CD4-positive, alpha-beta T cell treated with Interferon alpha-2 for 1 hour (primary cell): ENCODE measurements around the gene ISG20.

ENCODE experiments used
- DNase-seq, 2 donors: peaks; one replicate each; pipeline ENCODE4 v3.0.0-alpha.2; 2020 to 2022

The ISG20 gene

DNA sequence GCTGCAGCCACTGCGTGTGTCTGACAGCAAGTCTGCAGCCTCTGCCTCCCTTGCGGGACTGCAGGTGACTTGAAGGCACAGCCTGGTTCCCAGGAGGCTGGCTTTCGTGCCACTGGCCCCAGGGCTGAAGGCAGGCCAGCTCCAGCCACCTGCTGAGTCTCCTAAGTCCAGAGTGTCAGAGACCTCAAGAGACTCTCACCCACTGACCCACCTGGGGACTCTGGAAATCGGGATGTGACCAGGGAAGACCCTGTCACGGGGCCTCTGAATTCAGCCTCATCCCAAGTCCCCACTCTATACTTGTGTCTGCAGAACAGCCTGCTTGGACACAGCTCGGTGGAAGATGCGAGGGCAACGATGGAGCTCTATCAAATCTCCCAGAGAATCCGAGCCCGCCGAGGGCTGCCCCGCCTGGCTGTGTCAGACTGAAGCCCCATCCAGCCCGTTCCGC is 16.3 kb downstream of the ISG20 start:
- DNase-seq, result no peak

DNA sequence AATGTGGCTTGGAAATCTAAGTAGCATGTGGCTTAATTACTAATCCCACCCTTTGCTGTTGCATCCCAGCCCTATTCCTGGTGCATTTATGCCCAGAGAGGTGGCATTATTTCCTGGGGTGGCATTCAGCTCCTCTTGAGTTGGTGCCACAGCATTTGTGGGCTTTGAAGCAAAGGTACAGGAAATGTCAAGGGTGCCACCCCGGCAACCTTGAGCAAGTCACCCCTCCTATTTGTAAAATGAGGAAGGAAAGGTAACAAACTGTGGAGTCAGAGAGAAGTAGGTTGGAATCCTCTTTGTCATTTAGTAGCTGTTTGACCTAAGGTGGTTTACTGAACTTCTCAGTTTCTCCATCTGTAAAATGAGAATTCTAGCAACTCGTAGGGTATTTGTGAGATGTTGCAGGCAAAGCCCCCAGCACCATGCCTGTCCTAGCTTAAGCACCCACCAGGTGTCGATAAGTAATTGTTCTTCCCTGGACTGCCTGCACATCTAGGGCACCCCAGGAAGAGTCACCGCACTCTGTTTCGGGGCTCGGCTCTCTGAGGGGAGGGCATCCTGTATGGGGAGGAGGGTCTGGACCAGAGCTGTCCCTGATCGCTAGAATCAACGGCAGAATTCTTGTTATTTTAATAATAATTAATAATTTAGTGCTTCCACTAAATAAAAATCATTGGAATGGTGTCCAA is 17.1 kb downstream of the ISG20 start:
- peak in 1 of 2 donors; percentile 35 for DNase-seq

DNA sequence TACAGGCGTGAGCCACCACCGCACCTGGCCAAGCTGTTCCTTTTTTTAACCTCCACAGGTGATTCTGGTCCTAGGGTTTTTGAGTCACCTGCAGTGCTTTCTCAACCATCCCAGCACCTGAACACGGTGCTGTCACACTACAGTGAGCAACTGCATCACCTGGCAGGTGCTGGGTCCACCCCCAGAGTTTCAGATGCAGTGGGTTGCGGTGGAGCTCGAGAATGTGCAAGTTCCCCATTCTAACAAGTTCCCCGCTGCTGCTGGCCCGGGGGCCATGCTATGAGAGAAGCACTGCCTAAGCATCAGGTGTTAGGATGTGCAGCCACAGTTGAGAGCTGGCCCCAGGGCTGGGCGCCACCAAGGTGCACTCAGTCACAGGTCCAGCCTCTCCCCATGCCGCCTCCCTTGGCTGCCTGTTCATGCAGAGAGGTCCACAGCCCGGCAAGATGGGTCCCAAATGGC is 18.0 kb downstream of the ISG20 start:
- DNase-seq, result peak; percentile 24 to 77

DNA sequence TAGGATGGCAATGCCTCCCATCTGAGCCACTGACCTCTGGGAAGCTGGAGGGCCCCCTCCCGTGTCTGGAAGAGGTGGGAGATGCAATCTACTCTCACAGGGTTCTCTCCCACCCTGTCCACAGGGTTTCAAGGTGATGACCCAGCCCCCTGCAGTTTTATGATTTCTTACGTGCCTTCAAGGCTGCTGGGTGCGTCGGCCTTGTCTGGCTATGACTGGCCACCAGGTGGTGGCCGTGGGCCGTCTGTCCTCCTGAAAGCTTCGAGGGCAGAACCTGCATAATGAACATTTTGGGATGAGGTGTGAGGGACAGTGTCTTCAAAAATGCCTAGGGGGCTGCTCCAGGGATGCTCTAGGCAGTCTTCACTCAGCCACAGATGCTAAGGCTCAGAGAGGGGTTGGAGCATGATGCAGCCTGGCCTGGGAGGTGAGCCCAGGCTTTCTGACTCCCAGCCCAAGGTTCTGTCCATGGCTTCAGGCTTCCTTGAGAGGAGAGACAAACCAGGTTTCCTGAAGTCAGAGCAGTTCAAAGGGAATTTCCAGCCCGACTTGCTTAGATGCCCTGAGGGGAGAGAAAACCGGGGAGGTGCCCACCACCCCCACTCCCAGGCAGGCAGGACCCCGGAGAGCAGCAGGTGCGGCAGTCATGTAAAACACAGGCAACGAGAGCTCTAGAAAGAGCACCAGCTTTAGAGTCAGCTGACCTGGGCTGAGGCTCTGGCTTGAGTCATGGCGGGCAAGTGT is 18.7 kb downstream of the ISG20 start:
- DNase-seq, result peak in 1 of 2 donors; percentile 23

DNA sequence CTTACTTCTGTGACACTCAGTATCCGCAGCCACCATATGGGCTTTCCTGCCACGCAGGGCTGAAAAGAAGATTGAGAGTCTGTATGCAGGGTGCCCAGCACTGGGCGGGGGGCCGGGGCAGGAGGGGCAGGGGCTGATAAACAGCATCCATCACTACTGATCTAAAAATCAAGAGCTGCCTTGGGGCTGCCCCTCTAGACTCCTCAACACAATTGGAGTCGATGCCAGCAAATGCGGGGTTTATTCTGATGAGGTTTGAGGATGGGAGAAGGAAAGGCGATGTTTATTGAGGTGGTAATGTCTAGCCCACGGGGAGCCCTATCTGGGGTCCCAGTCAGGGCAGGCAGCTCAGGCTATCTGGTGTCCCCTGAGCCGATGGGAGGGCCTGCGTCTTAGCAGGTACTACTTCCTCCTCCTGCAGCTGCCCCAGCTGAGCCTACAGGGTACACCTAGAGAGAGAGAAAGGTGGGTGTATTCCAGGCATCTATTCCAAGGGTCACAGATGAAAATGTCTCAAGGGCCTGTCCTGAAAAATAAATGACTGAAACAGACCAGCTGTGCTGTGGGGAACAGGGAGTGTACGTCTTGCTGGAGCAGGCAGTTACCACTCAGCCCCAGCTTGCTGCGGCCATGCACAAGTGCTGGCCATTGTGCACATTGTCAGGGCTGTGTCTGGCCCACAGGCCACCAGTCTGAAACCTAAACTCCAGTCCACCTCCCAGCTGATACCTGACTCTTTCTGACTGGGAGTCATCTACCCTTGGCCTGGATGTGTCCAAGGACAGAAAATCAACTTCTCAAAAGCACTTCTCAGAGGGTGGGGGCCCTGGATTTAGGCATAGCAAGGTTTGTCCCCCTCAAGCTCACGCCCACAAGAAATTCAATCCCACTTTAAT is 19.5 kb downstream of the ISG20 start:
- DNase-seq, result peak in 1 of 2 donors; percentile 9

DNA sequence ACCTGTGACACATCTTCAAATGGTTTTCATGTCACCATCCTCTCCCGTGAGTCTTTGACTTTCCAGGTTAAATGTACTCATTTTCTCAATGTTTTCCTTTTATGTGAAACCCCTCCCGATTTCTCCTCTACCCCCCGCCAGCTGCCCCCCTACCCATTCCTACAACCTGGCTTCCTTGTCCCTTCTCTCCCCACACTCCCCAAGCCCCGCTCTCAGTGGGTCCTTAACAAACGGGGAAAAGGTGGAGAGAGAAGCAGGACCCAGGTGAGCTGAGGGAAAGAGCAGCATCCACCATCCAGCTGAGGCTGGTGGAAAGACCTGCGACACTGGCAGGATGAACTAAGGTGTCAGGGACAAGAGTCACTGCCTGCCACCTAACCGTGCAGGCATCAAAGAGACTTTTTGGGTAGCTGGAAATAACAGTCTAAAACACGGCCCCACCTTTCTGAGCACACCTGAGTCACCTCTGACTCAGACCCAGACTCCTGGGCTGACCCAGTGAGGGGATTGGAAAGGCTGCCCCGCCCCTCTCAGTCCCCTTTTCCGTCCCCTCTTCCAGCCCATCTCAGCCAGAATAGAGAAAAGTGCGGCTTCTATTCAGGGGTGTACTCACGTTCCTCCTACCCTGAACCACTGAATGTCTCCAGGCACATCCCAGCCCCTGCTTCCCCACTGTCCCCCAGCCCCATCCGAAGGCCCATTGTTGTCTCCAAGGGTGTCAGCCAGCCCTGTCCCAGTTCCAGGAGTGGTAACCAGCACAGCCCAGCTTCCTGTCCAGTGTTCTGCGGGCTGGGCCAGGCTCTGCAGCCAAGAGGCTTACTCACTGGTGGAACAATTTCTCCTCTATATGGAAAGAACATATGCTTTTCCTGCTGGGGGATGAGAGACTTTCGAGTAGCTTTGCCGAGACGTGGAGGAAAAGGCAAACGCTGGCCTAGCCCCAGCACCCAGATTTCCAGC is 20.4 kb downstream of the ISG20 start:
- peak in 1 of 2 donors; percentile 10 for DNase-seq

DNA sequence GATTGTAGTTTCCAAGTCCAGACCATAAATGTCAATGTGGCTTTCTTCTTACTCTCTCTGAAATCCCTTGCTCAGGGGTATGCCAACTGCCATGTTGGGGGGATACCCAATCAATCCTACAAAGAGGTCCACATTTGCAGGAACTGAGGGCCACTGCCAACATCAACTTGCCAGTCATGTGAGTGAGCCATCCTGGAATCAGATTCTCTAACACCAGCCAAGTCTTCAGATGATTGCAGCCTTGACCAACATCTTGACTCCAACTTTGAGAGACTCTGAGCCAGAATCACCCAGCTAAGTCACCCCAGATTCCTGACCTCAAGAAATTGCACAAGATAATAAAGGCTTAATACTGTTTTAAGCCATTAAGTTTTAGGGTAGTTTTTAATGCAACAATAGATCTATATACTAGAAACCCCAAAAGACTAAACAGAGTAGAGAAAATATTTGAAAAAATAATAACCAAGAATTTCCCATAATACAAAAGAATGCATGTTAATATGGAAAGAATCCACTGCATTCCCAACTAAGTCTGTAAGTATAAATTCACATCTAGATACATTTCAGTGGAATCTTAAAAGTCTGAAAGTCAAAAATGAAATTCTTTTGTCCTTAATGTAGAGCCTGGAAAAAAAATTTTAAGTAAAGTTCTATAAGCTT is 22.4 kb downstream of the ISG20 start:
- no peak for DNase-seq

DNA sequence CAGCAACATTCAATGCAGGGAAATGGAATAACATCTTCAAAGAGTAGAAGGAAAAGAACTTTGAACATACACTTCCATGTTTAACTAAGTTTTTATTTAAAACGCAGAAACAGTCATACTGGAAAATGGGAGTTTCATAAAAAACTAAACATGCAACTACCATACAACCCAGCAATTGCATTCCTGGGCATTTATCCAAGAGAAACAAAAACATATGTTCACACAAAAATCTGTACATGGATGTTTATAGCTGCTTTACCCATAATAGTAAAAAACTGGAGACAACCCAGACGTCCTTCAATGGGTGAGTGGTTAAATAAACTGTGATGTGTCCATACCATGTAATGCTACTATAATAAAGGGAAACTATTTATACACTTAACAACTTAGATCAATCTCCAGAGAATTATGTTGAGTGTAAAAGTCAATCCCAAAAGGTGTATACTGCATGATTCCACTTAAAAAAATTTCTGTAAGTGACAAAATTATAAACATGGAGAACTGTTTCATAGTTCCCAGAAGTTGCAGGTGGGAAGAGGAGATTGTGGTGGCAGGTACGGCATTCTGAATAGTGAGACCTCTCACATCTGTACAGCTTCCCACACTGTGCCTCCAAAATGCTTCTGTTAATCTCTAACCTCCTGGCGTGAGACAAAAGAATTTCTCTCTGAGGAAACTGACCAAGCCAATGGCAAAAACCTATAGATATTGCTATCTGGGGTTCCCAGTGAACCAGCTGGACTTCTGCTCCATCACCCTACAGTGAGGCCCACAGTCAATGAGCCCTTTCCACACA is 23.1 kb downstream of the ISG20 start:
- no peak for DNase-seq

DNA sequence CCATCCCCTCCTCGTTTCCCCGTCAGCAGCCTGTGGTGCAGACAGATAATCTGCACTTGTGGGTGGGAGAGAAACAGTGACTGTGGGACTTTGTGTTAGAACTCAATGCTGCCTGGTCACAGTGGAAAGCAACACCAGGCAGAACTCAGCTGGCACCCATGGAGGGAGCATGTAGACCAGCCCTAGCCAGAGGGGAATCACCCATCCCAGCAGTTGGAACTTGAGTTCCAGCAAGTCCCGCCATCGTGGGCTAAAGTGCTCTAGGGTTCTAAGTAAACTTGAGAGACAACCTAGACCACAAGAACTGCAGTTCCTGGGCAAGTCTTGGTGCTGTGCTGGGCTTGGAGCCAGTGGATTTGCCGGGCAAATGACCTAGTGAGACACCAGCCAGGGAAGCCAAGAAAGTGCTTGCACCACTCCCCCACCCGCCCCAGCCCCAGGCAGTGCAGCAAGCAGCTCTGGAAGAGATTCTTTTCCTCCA is 24.4 kb downstream of the ISG20 start:
- no peak for DNase-seq

DNA sequence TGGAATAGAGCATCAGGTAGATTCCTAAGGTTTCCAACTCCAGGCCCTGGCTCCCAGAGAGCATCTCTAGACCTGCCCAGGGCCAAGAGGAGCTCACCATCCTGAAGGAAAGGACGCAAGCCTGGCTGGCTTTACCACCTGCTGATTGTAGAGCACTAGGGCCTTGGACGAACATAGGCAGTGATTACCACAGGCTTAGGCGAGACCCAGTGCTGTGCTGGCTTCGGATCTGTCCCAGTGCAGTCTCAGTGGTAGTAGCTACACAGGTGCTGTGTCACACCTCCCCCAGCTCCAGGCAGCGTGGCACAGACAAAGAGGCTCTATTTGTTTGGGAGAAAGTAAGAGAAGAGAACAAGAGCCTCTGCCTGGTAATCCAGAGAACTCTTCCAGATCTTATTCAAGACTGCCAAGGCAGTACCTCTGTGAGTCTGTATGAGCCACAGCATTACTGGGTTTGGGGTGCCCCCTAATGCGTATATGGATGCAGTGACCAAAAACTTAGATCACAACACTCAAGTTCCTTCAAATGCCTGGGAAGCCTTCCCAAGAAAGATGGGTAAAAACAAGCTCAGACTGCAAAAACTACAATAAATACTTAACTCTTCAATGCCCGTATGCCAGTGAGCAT is 25.4 kb downstream of the ISG20 start:
- peak; percentile 66 to 78 for DNase-seq

DNA sequence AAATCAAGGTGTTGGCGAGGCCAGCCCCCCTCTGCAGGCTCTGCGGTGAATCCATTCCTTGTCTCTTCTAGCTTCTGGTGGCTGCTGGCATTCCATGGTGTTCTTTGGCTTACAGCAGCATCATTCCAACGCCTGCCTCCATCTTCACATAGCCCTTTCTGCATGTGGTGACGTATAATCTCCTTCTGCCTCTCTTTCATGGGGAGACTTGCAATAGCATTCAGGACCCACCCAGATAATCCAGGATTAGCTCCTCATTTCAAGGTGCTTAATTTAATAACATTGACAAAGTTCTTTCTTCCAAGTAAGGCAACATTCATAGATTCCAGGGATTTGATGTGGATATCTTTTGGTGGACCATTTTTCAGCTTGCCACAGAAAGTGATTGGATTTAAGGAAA is 35.8 kb downstream of the ISG20 start:
- no peak for DNase-seq

DNA sequence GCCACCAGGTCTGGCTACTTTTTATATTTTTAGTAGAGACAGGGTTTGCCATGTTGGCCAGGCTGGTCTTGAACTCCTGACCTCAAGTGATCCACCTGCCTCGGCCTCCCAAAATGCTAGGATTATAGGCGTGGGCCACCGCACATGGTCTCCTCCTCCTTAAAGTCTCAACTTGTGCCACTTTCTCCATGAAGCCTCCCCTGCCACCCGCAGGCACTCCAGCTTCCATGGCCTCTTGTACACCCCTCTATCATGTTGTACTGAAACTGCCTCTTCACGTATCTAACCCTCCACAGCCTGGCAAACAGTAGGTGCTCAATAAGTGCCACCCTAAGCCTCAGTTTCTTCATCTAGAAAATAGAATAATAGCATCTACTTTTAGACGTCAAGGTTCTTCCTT is 39.9 kb downstream of the ISG20 start:
- no peak for DNase-seq

DNA sequence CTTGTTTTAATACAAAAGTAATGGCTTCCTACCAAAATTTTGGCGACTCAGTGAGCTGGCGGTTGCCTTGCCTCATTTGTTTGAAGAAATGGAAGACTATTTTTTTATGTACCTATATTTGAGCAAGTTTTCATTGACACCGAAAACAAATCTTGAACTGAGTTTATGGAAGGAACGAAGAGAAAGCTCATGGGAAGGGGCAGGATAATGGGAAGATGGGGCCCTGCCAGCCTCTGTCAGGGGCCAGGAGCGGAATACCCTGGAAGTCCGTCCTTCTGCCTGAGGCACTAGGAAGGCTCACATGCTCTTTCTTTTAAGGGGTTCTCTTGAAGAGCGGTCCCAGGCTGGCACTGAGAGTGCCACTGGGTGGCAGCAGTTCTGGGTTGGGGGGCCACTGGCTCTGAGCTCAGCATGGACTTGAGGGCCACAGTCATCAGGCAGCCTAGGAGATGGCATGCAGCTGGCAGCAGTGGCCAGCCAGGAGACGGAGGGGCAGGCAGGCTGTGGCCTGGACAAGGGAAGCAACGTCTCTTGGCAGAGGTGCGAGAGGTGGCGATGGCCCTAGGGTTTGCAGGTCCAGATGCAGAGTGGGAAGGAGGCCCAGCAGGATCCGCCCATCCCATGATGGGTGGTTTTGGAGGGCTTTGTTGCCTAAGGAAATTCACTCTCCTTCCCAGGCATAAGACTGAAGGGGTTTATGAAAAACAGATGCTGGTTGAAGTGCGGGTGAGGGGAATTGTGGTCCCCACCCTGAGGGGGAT is 41.6 kb downstream of the ISG20 start:
- DNase-seq, result no peak

DNA sequence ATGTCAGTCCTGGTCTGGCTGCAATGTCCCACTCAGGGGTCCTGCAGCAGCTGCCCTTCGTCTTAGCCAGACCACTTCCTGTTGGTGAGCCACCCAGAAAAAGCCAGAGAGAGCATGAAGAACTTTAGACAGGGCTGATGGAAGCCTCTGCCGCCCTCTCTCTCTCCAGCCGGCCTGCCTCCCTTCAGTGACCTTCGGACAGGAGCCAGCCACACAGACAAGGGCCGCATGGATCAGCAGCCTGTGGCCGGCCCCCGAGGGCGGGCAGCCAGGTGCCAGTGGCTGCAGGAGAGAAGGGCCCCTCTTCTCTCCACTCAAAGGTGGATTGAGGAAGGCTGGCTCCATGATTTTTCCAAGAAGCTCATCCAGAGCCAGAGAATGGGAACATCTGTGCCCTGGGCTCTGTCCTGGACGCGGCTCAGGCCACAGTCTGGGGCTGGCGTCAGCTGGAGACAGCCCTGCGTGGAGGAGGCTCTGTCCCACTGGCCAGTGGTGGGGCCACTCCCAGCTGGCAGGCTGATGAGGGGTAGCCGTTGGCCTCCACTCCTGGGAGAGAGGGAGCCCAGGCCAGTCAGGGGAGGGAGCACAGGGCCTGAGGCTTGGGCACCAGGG is 42.9 kb downstream of the ISG20 start:
- no peak for DNase-seq

DNA sequence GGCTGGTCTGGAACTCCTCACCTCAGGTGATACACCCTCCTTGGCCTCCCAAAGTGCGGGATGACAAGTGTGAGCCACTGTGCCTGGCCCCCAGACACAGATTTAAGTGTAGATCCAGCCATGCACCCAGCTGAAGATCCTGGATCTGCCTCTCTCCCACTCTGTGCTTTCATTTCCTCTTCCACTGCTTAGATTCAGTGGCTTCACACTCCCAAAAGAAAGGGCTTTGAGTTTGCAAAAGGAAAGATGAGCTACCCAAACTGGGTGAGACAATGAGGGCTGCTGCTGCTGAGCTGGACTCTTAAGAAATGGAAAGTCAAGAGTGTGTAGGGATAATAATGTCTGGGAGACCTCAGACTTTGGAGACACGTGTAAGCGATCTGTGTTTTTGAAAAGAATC is 45.5 kb downstream of the ISG20 start:
- no peak for DNase-seq

DNA sequence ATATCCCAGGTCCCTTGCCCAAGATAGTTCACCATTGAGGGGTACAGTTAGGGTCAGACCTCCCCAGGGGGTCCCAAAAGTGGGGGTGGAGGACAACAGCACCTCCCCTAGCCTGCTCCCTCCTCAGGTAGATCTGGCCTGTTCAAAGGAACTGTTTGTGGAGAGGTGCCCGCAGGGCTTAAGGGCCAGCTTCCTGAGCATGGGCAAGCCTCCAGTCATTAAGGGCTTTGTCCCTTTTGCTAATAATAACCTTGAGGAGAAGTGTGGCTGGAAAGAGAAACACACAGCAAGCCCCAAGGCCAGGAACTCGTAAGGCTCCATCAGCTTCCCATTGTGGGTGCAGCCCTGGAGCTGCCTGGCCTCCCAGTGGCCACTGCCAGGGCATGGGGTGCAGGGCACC is 47.4 kb downstream of the ISG20 start:
- DNase-seq, result no peak

DNA sequence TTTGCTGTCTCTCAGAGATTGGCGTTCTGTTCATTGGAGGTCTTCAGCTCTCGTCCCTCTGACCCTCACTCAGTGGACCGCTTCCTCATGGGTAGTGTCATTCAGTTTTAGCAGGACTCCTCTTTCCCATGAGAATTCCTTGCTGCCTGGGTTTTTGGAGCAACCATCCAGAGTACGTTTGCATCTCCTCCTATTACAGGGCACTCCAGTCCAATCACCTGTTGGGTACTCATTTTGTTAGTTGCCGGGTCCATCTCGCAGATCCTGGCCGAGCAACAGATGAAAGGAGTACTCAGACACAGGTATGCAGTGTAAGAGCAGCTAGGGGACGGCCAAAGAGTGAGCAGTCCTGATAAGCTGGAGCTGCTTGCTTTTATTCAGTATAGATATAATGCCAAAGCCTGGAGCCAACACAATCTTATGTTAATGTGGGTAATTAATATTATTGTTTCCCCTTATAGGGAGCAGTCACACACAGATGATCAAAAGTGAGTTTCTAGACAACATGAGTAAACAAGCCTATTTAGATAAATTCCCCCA is 49.6 kb downstream of the ISG20 start:
- no peak for DNase-seq

DNA sequence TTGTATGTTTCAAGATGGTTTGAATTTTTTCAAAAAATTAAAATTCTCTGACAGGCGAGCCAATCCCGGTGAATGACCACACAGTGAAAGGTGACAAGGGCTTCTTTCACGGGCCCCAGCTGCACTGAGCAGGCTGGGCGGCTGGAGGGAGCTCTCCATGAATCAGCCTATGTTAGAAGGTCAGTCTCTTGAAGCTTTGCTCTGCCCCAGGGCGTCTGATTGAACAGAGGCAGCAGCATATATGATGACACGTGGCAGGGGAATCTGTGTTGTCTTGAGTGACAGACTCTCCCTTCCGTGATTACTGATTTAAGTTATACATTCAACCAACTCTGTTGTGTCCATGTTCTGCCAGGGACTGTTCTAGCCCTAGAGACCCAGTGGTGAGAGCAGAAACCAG is 51.5 kb downstream of the ISG20 start:
- DNase-seq, result no peak

DNA sequence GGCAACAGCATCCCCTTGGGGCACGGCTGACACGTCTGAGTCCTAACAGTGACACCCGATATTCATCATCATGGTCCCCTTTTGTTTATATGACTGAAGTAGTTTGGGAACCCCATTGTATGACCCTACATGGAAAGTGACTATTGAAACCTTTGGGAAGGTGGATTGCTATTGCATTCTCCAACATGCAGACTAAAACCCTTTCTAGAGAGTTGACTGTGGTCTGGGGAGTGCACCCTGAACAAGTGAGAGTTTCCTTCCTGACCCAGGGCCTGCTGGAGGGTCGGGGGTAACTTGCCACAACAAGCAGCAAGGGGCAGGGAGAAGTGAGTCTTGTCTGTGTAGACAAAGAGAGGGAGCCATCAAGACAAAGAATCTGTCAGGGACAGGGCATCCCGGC is 54.4 kb downstream of the ISG20 start:
- DNase-seq, result no peak
